A673 (cell line): ENCODE measurements around the gene DYNC2LI1. TPM values are rescaled to one million over a fixed set of nuclear protein-coding genes. Genes with fewer than 3 reads are reported as not detected.

Experiments
- BruUV-seq: library from RNA; stranded (reverse); fragments of 400-500 nt; replicated peaks from 2 replicates; lab custom pipeline; 2021; lab: Mats Ljungman, UMichigan
- CTCF ChIA-PET: fragments of 300-600 bp; sonication (Branson Sonifier 250); formaldehyde crosslinking; loops from one replicate; lab custom pipeline; 2022; ENCODE audit warnings: antibody characterized with exemption; lab: Charles Lee
- POLR2A ChIA-PET: fragments of 300-600 bp; sonication (Branson Sonifier 250); formaldehyde crosslinking; loops from one replicate; lab custom pipeline; 2022; ENCODE audit warnings: antibody characterized with exemption; ENCODE audit not compliant: low non-redundant PET; lab: Charles Lee
- DNase-seq: peaks from one replicate; pipeline ENCODE4 v3.0.0-alpha.2; 2015; ENCODE audit warnings: low spot score
- H3K27ac ChIP-seq: fragments of 200-600 bp; sonication (generic); 2 replicates; pipeline ENCODE4 v1.5.1; 2016; ENCODE audit warnings: mixed run types, low read depth, mild to moderate bottlenecking, mixed read lengths, antibody characterized with exemption, low read length; ENCODE audit not compliant: poor library complexity, severe bottlenecking
- H3K27me3 ChIP-seq: fragments of 200-600 bp; sonication (generic); replicated peaks from 2 replicates; pipeline ENCODE4 v1.6.1; 2017; ENCODE audit warnings: mixed run types, low read depth, mild to moderate bottlenecking, mixed read lengths, antibody characterized with exemption, low read length; ENCODE audit not compliant: insufficient read depth, poor library complexity
- H3K36me3 ChIP-seq: fragments of 200-600 bp; sonication (generic); 2 replicates; pipeline ENCODE4 v1.6.1; 2016; ENCODE audit warnings: mixed run types, mild to moderate bottlenecking, mixed read lengths, antibody characterized with exemption, low read length; ENCODE audit not compliant: insufficient read depth, poor library complexity, severe bottlenecking
- H3K4me1 ChIP-seq: fragments of 200-600 bp; sonication (generic); 2 replicates; pipeline ENCODE4 v1.6.1; 2017; ENCODE audit warnings: mixed run types, mild to moderate bottlenecking, mixed read lengths, antibody characterized with exemption, low read length; ENCODE audit not compliant: insufficient read depth, poor library complexity, severe bottlenecking
- H3K4me3 ChIP-seq: fragments of 200-600 bp; sonication (generic); 2 replicates; pipeline ENCODE4 v1.5.1; 2016; ENCODE audit warnings: low read depth, mixed run types, mild to moderate bottlenecking, mixed read lengths, low read length; ENCODE audit not compliant: poor library complexity, severe bottlenecking
- H3K9me3 ChIP-seq: fragments of 200-600 bp; sonication (generic); 2 replicates; pipeline ENCODE4 v1.6.1; 2016; ENCODE audit warnings: mixed run types, low read depth, mild to moderate bottlenecking, mixed read lengths, antibody characterized with exemption, low read length; ENCODE audit not compliant: poor library complexity, severe bottlenecking
- CTCF ChIP-seq: fragments of 300-800, 200-600 bp; sonication (generic); conservative IDR thresholded peaks from 2 replicates; pipeline ENCODE4 v1.5.1; 2017; ENCODE audit warnings: low read depth, mild to moderate bottlenecking, antibody characterized with exemption, low read length, moderate library complexity, mixed read lengths
- EZH2 ChIP-seq: fragments of 200-600 bp; sonication (generic); IDR thresholded peaks from 2 replicates; pipeline ENCODE4 v1.6.1; 2017; ENCODE audit warnings: borderline replicate concordance, low read depth, mild to moderate bottlenecking, mixed read lengths, antibody characterized with exemption, low read length; ENCODE audit not compliant: poor library complexity, severe bottlenecking
- intact Hi-C: fragments of 100-400 bp; cut with micrococcal nuclease; formaldehyde crosslinking; loops from one replicate; pipeline ENCODE4 v1.10.0; 2022; ENCODE audit not compliant: unreplicated experiment
- total RNA-seq: library from RNA; stranded (reverse); gene quantifications from 2 replicates; pipeline ENCODE4 v1.2.3, GENCODE V29; 2021

The DYNC2LI1 gene
- total RNA-seq, 1 experiment from 2014 or later = 14.8 TPM

DNA sequence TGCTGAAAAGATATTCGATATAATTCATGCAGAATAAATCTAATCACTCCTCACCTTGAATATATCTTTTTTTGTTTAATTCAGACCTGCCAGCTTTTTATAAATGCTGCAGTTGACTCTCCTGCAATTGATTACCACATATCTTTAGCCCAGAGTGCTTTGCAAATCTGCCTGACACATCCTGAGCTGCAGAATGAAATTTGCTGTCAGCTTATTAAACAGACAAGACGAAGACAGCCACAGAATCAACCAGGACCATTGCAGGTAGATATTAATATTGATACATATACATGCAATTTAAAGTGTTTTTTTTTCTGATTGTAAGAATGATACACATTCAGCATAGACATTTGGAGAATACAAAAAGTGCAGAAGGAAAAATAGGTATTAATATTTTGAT lies 35.6 kb upstream of the DYNC2LI1 start:
- no TSS peak for BruUV-seq
- no peak overlapping the region for H3K4me3 ChIP-seq
- no peak for DNase-seq
- H3K36me3 ChIP-seq = no peaks in the 10 kb centered on the region
- H3K9me3 ChIP-seq = no peaks in the 10 kb centered on the region
- no peaks in the 10 kb centered on the region for H3K27me3 ChIP-seq
- no peak for TF ChIP-seq EZH2
- TF ChIP-seq CTCF = no peak
- no peak overlapping the region for H3K27ac ChIP-seq
- ChIA-PET CTCF (no interaction called here), POLR2A (no interaction called here)
- no peaks in the 10 kb centered on the region for H3K4me1 ChIP-seq
- intact Hi-C loops = no loop called here

- Histone ChIP-seq H3K4me3 (no peak overlapping the region), H3K27me3 (no peaks in the 10 kb centered on the region), H3K4me1 (no peaks in the 10 kb centered on the region), H3K9me3 (no peaks in the 10 kb centered on the region), H3K36me3 (no peaks in the 10 kb centered on the region), H3K27ac (no peak overlapping the region)
- TF ChIP-seq CTCF (no peak), EZH2 (no peak)
- intact Hi-C loops = no loop called here
- ChIA-PET POLR2A (no interaction called here), CTCF (no interaction called here)
- no peak for DNase-seq
- no TSS peak for BruUV-seq
These were observed 30.1 kb upstream of the DYNC2LI1 start for GRCh38 chr2:43743706-43744105.

- Histone ChIP-seq H3K9me3 (no peaks in the 10 kb centered on the region), H3K27me3 (no peaks in the 10 kb centered on the region), H3K27ac (no peak overlapping the region), H3K4me1 (no peaks in the 10 kb centered on the region), H3K36me3 (no peaks in the 10 kb centered on the region), H3K4me3 (no peak overlapping the region)
- intact Hi-C loops = no loop called here
- no TSS peak for BruUV-seq
- CTCF ChIA-PET = no interaction called here
- TF ChIP-seq CTCF (no peak), EZH2 (no peak)
- no peak for DNase-seq
- POLR2A ChIA-PET = no interaction called here
These were observed 28.4 kb upstream of the DYNC2LI1 start for GRCh38 chr2:43745457-43745856.
